HL-60 (cell line): Measurements from ENCODE around the gene DGKE.

Experiments
- GABPA ChIP-seq: IDR thresholded peaks from 2 replicates; pipeline ENCODE4 v1.6.1; 2012; ENCODE audit warnings: low read depth
- POLR2AphosphoS5 ChIP-seq: IDR thresholded peaks from 2 replicates; pipeline ENCODE4 v1.6.1; 2012; ENCODE audit warnings: low read depth
- SPI1 ChIP-seq: IDR thresholded peaks from 2 replicates; pipeline ENCODE4 v1.6.1; 2012; ENCODE audit warnings: low read depth, mild to moderate bottlenecking, borderline replicate concordance
- TF ChIP-seq, protein P1 (sequence below): IDR thresholded peaks from one replicate; pipeline ENCODE4 v1.5.1; 2011; ENCODE audit warnings: low read length, control low read depth, inconsistent platforms; ENCODE audit not compliant: insufficient read depth

DNA sequence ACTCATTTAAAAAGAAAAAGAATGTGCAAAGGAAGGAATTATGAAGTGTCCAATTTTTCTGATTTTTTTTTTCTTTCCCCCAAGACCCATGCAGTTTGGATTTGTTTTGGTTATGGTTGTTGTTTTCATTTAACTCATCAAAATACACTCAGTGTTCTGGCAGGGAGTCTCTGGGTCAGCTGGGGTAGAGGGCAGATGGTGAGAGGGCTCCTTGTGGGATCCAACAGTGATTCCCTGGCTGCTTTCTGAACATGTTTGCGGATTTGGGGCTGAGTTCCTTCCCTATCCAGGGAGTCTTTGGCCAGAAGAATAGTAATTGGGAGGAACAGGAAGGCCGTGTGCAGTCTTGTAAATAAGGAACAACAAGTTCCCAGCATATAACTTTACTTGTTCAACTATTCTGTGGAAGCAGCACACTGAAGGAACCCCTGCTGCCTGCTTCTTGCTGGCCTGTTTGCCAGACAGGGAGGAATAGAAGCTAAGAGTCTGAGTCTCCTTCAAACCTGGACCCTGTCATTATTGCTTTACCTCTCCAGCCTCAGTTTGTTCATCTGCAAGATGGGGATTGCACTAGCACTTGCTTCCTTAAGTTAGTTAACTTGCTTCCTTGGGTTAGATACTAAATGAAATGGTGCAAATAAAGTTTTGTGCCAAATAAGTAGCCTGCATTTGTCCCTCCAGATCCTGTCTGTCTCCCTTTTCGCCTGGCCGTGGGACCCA lies 32.3 kb upstream of the DGKE start:
- TF ChIP-seq, protein P1, sequence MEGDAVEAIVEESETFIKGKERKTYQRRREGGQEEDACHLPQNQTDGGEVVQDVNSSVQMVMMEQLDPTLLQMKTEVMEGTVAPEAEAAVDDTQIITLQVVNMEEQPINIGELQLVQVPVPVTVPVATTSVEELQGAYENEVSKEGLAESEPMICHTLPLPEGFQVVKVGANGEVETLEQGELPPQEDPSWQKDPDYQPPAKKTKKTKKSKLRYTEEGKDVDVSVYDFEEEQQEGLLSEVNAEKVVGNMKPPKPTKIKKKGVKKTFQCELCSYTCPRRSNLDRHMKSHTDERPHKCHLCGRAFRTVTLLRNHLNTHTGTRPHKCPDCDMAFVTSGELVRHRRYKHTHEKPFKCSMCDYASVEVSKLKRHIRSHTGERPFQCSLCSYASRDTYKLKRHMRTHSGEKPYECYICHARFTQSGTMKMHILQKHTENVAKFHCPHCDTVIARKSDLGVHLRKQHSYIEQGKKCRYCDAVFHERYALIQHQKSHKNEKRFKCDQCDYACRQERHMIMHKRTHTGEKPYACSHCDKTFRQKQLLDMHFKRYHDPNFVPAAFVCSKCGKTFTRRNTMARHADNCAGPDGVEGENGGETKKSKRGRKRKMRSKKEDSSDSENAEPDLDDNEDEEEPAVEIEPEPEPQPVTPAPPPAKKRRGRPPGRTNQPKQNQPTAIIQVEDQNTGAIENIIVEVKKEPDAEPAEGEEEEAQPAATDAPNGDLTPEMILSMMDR: no peak
- TF ChIP-seq POLR2AphosphoS5: no peak
- TF ChIP-seq GABPA: no peak
- no peak for TF ChIP-seq SPI1
